Right ventricle myocardium inferior (tissue), 1 donor: ENCODE data around the gene CNTNAP5. TPM values are rescaled to one million over a fixed set of nuclear protein-coding genes. Genes with fewer than 3 reads are reported as not detected.

Experiments
- ATAC-seq: fragments of 200-7000 bp; cut with Tn5 transposase; one replicate; pipeline ENCODE4 v1.9.1; 2020; ENCODE audit warnings: mild to moderate bottlenecking, moderate library complexity
- DNase-seq: peaks from one replicate; pipeline ENCODE4 v3.0.0; 2021; ENCODE audit errors: missing footprints
- intact Hi-C: fragments of 100-400 bp; cut with DNase I; formaldehyde crosslinking; loops from one replicate; pipeline ENCODE4 v1.11.0; 2022
- total RNA-seq: library from RNA; stranded (reverse); fragmentation: NEBNext Ultra II Directional; extraction: Animal tissue kit (Norgen Biotek cat#: 25700); gene quantifications from one replicate; pipeline ENCODE4 v1.2.1, GENCODE V29; 2021
- donor health status: DM: no; HTN: yes; CAD: no; lungs with severe emphysema.

Gene CNTNAP5
- total RNA-seq, 1 donor from 2014 or later = not detected

GRCh38 chr2:124213977-124214587, 189.0 kb downstream of the CNTNAP5 start:
- intact Hi-C loops = no loop called here
- DNase-seq (no peak), ATAC-seq (no peak)

GRCh38 chr2:124246170-124246569, 221.1 kb downstream of the CNTNAP5 start:
- DNase-seq (no peak), ATAC-seq (no peak)
- intact Hi-C loops = no loop called here

GRCh38 chr2:124248386-124248785, 223.3 kb downstream of the CNTNAP5 start:
- ATAC-seq = no peak
- intact Hi-C loops = no loop called here
- no peak for DNase-seq

- no peak for ATAC-seq
- intact Hi-C loops = no loop called here
- DNase-seq = no peak
Observed at GRCh38 chr2:124250433-124250832, 225.3 kb downstream of the CNTNAP5 start.

- DNase-seq (no peak), ATAC-seq (no peak)
- intact Hi-C loops = no loop called here
Observed at GRCh38 chr2:124254621-124255020, 229.5 kb downstream of the CNTNAP5 start.

GRCh38 chr2:124257120-124257519, 232.0 kb downstream of the CNTNAP5 start:
- intact Hi-C loops = no loop called here
- DNase-seq (no peak), ATAC-seq (no peak)

GRCh38 chr2:124258140-124258880, 233.2 kb downstream of the CNTNAP5 start:
- ATAC-seq (no peak), DNase-seq (no peak)
- intact Hi-C loops = no loop called here

- intact Hi-C loops = no loop called here
- ATAC-seq (no peak), DNase-seq (no peak)
Observed at GRCh38 chr2:124261456-124261855, 236.4 kb downstream of the CNTNAP5 start.

GRCh38 chr2:124264551-124265091, 239.5 kb downstream of the CNTNAP5 start:
- ATAC-seq (no peak), DNase-seq (no peak)
- intact Hi-C loops = no loop called here

- intact Hi-C loops = no loop called here
- peak; percentile 31 for ATAC-seq
- DNase-seq = no peak
Observed at GRCh38 chr2:124267794-124268193, 242.7 kb downstream of the CNTNAP5 start.

GRCh38 chr2:124269348-124269747, 244.3 kb downstream of the CNTNAP5 start:
- peak; percentile 34 for ATAC-seq
- DNase-seq = no peak
- intact Hi-C loops = no loop called here

GRCh38 chr2:124272261-124272841, 247.3 kb downstream of the CNTNAP5 start:
- intact Hi-C loops = no loop called here
- ATAC-seq = no peak
- DNase-seq = no peak

- ATAC-seq = no peak
- intact Hi-C loops = no loop called here
- no peak for DNase-seq
Observed at GRCh38 chr2:124281541-124281940, 256.5 kb downstream of the CNTNAP5 start.

- intact Hi-C loops = no loop called here
- DNase-seq = no peak
Observed at GRCh38 chr2:124283096-124283495, 258.0 kb downstream of the CNTNAP5 start.

GRCh38 chr2:124286089-124286783, 261.1 kb downstream of the CNTNAP5 start:
- DNase-seq = no peak
- ATAC-seq = no peak
- intact Hi-C loops = no loop called here

More at GRCh38 chr2:124283096-124283495, 258.0 kb downstream of the CNTNAP5 start:
- no peak for ATAC-seq

- intact Hi-C loops = no loop called here
- ATAC-seq = no peak
Observed at GRCh38 chr2:124289060-124289459, 264.0 kb downstream of the CNTNAP5 start.

GRCh38 chr2:124289615-124290014, 264.5 kb downstream of the CNTNAP5 start:
- no peak for DNase-seq
- intact Hi-C loops = no loop called here
- ATAC-seq = no peak

More at GRCh38 chr2:124289060-124289459, 264.0 kb downstream of the CNTNAP5 start:
- DNase-seq = no peak

- no peak for ATAC-seq
- intact Hi-C loops = no loop called here
- no peak for DNase-seq
Observed at GRCh38 chr2:124296470-124296869, 271.4 kb downstream of the CNTNAP5 start.

- DNase-seq = no peak
- intact Hi-C loops = no loop called here
- ATAC-seq = no peak
Observed at GRCh38 chr2:124301915-124302314, 276.8 kb downstream of the CNTNAP5 start.
